ENCODE data around the gene CHSY1.
A peak's percentile ranks its signal among the peaks of the same experiment; 100 is the strongest.

The CHSY1 gene

GRCh38 chr15:101207867-101208288 is 44.0 kb downstream of the CHSY1 start:
- no peak for DNase-seq (ENCODE audit: low read depth)
- TF ChIP-seq CTCF (IDR thresholded peaks at IDR 0.05; ENCODE audit: low read depth, low read length, missing control alignments) = no peak
- in situ Hi-C loops (cut with HindIII; ENCODE audit: low sequenced_read_pairs) = loop anchor here (5.0 kb wide), 1 partner anchor 51 kb away; no protein-coding TSS in a partner anchor
- H3K4me3 ChIP-seq (ENCODE audit: low read depth, low read length) = no peak overlapping the region

- in situ Hi-C loops (cut with HindIII; ENCODE audit: low sequenced_read_pairs) = loop anchor here (5.0 kb wide), 1 partner anchor 49 kb away; no protein-coding TSS in a partner anchor
- peak; percentile 24 for DNase-seq (ENCODE audit: low read depth)
- no peak for TF ChIP-seq CTCF (IDR thresholded peaks at IDR 0.05; ENCODE audit: low read depth, low read length, missing control alignments)
- no peak overlapping the region for H3K4me3 ChIP-seq (ENCODE audit: low read depth, low read length)
Measured at GRCh38 chr15:101206176-101206591, 45.7 kb downstream of the CHSY1 start.

GRCh38 chr15:101204739-101205535 is 46.9 kb downstream of the CHSY1 start:
- in situ Hi-C loops (cut with HindIII; ENCODE audit: low sequenced_read_pairs) = loop anchor here (5.0 kb wide), 1 partner anchor 48 kb away; no protein-coding TSS in a partner anchor
- no peak overlapping the region for H3K4me3 ChIP-seq (ENCODE audit: low read depth, low read length)
- DNase-seq (ENCODE audit: low read depth) = no peak
- TF ChIP-seq CTCF (IDR thresholded peaks at IDR 0.05; ENCODE audit: low read depth, low read length, missing control alignments) = no peak

GRCh38 chr15:101203607-101204189 is 48.1 kb downstream of the CHSY1 start:
- in situ Hi-C loops (cut with HindIII; ENCODE audit: low sequenced_read_pairs) = no loop called here
- TF ChIP-seq CTCF (IDR thresholded peaks at IDR 0.05; ENCODE audit: low read depth, low read length, missing control alignments) = no peak
- H3K4me3 ChIP-seq (ENCODE audit: low read depth, low read length) = no peak overlapping the region
- no peak for DNase-seq (ENCODE audit: low read depth)

- TF ChIP-seq CTCF (IDR thresholded peaks at IDR 0.05; ENCODE audit: low read depth, low read length, missing control alignments) = no peak
- in situ Hi-C loops (cut with HindIII; ENCODE audit: low sequenced_read_pairs) = no loop called here
- no peak overlapping the region for H3K4me3 ChIP-seq (ENCODE audit: low read depth, low read length)
- no peak for DNase-seq (ENCODE audit: low read depth)
Measured at GRCh38 chr15:101203029-101203573, 48.7 kb downstream of the CHSY1 start.

GRCh38 chr15:101201411-101202174 is 50.3 kb downstream of the CHSY1 start:
- H3K4me3 ChIP-seq (ENCODE audit: low read depth, low read length) = no peak overlapping the region
- peak; percentile 95 for DNase-seq (ENCODE audit: low read depth)
- no peak for TF ChIP-seq CTCF (IDR thresholded peaks at IDR 0.05; ENCODE audit: low read depth, low read length, missing control alignments)
- in situ Hi-C loops (cut with HindIII; ENCODE audit: low sequenced_read_pairs) = no loop called here

Measured in astrocyte of the cerebellum (primary cell).